IPS DF 19.7 (cell line): ENCODE measurements around the gene CXCL8.
"Not testable (repeated sequence)": the region's sequence is repeated elsewhere in the genome, so short reads cannot be mapped to it uniquely, and the experiment has no call there.

Source experiments
- DNase-seq: peaks from one replicate; pipeline ENCODE4 v3.0.0-alpha.2; 2013; ENCODE audit warnings: low read depth, low spot score

CXCL8 gene

DNA sequence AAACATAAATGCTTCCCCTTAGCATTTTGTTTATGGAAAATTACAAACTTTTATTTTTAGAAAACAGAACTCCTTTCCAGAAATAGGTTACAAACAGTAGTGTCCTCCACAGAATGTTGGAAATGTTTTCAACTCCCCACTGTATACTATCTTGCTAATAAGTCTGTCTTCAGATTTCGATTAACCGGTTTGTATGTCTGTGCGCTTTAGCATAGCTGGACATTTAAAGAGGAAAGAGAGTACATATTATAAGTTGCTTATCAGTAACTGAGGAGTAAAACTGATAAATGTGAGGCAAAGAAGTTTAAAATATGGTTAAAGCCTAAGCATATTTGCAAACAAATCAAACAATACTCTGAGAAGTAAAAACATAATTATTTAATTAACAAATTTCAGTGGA lies 3.4 kb downstream of the CXCL8 start:
- DNase-seq, result no peak

- DNase-seq, result no peak
These were observed 3.8 kb downstream of the CXCL8 start for GRCh38 chr4:73744203-73744602.

DNA sequence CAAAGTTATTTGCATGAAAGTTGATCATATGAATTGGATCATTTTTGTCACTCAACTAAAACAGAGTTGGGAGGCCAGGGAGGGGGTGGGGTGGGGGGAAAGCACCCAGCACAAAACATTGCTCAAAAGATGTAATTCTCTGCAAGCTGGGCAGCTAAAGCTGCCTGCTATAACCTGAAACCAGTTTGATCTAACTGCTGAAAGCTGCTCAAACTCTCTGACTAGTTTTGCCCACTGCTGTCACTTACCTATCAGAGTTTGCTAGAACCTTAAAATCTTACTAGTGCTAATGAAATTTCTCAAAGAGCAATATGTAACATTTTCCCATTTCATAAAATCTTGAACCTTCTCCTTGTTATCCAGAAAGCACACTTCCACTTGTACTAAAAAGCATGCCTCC lies 10.4 kb downstream of the CXCL8 start:
- DNase-seq, result no peak

DNA sequence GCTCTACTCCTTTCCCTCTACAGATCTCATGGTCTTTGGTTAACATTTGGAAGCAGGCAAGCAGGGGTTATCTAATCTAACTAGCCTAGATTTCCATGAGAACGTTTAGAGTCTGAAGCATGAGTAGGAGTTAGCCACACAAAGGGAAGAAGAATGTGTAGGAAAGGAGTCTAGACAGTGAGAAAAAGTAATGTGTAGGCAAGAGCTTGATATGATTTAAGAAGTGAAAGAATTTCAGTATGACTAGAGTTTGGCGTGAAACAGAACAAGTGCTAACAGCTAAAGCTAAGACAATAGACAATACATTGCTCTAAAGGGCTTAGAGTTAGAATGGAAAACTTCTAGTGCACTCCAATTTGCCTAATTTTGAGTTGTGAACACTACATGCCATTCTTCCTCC lies 10.8 kb downstream of the CXCL8 start:
- no peak for DNase-seq

GRCh38 chr4:73751830-73752229 lies 11.5 kb downstream of the CXCL8 start:
- no peak for DNase-seq

DNA sequence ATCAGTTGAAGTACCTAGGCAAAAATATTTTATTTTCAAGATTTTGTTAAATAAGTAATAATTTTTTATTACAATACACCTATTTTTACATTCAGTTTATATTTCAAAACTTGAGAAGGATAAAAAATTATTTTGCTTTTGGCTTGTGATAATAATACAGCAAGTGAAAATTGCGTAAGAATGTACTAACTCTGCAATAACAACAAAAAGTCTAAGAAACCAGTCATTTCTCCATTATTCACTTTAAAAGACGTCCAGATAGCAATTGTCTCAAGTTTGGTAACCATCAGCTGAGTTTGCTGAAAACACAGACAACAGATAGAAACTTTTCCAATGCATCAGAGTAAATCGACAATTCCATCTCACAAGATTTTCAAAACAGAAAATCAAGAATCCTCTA lies 12.1 kb downstream of the CXCL8 start:
- no peak for DNase-seq

GRCh38 chr4:73753215-73753614 lies 12.8 kb downstream of the CXCL8 start:
- DNase-seq, result no peak

- DNase-seq, result no peak
These were observed 14.6 kb downstream of the CXCL8 start for GRCh38 chr4:73754934-73755333.

DNA sequence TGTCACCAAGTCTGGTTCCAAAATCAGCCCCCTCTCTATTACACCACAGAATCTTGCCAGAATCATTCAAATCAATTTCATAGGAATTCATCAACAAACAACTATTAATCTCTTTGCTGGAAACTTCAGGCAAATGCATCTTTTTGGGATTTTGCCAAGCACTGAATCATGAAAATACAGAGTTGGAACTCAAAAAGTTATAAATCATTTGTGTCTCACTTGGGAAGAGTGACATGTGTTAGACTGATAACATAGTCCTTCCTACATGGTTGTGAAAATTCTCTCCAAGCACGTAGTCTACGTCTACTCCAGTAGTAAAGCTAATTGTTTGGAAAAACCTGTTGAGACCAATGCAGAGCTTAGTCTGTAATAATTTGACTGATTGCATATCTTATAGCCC lies 19.0 kb downstream of the CXCL8 start:
- no peak for DNase-seq

DNA sequence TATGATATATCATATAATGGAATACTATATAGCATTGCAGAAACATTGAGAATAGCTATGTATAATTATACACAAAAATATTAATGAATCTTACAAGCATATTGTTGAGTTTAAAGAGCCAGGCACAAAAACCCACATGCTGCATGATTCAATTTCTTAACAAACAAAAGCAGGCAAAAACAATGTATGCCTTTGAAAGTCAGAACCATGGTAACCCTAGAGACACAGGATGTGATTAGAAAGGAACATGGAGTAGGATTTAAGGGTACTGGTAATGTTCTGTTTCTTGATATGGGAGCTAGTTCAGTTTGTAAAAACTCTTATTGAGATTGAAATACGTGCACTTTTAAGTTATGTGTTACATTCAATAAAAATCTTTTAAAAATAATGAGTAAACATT lies 21.5 kb downstream of the CXCL8 start:
- DNase-seq, result no peak

DNA sequence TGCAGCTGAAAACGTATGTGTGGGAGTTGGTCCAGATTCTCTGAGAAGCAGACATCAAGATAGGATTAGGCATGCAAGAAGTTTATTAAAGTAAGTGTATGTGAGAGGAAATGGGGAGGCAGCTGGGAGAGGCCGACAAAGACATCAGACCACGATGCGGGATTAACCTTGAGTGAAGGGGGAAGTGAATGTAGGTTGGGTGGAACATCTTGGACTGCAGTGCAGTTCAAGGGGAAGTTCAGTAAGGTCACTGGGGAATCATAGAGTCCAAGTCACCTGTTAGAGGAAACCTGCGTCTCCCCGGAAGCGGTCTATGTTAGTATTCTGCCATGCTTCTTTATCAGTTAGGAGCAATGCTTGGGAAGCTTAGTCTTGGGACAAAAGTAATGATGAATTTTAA lies 22.0 kb downstream of the CXCL8 start:
- DNase-seq, result no peak

DNA sequence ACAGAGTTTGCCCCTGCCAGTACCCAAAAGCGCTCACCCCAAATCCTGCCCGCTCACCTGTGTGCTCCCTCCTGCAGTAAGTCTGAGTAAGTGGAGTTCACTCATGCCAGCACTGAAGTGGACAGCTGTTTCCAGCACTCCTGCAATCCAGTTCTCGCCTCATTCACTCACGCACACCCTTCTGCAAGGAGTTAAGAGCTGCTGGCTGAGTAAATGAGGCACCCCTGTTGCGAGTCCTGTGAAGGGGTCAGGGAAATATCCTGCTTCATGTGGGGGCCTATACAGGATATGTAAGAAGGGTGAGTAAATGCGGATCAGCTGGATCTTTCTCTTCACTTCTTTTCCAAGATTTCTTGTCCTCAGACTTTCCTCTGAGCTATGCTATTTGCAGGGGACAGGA lies 23.5 kb downstream of the CXCL8 start:
- DNase-seq, result no peak

DNA sequence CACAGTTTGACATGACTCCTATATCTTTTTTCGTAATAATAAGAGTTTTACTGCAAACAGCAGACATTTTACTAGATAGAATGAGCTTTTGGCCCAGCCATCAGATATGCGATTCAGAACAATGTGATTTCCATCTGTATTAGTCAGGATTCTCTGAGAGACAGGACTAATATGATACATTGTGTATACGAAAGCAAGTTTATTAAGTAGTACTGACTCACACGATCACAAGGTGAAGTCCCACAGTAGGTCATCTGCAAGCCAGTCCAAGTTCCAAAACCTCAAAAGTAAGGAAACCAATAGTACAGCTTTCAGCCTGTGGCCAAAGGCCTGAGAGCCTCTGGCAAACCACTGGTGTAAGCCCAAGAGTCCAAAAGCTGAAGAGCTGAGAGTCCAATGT lies 24.1 kb downstream of the CXCL8 start:
- DNase-seq, result no peak

DNA sequence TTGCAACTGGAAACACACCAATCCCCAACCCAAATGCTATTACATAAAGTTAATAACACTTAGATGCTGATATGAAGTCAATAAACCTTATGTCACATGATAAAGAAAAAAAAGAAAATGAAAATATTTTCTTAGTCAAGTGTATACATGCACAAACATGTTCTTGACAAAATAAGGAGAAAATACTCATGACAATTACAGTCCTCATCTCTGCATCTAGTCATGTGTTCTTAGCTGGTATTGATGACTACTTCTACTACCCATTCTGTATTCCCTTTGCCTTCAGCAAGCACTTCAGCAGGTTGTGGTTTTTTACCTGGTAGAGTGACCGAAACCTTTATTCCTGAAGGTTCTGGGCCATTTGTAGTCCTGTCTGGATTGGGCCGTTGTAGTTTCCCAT lies 24.9 kb downstream of the CXCL8 start:
- DNase-seq, result no peak

GRCh38 chr4:73770917-73771316 lies 30.5 kb downstream of the CXCL8 start:
- no peak for DNase-seq

DNA sequence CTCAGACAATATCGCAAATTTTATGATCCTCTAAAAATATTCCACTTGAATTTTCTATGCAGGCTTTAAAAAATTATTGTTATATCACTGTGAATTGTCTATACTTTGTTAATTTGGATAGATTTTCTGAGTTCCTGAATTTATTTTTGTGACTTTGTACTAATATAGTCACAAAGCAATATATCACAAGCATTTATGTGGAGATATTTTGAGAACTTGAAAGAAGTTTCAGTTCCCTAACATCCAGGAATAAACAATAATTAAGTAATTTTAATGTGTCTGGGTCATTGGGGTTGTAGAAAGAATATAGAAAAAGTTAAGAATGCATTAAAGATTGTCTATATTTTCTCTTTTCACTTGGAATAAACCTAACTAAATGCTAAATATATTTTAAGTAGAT lies 32.0 kb downstream of the CXCL8 start:
- DNase-seq, result no peak

- not testable (repeated sequence) for DNase-seq
These were observed 34.0 kb downstream of the CXCL8 start for GRCh38 chr4:73774406-73774805.

GRCh38 chr4:73776321-73776729 lies 36.0 kb downstream of the CXCL8 start:
- no peak for DNase-seq

DNA sequence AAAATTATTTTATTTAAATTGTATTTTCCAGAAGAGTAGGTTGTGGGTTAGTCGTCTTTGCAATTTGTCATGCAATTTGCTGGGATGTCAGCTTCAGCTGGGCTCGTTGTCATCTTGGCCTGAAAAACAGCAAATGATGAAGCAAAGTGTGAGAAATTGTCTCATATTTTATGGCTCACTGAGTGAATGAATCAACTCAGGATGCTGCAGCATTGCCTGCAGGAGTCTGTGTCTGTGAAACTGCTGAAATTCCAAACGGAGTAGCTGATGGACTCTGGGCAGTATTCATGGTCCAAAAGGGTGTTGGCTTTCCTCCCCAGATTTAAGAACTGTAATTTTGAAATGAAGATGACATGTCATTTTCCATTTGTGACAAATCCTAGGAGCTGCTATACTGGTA lies 37.2 kb downstream of the CXCL8 start:
- no peak for DNase-seq

DNA sequence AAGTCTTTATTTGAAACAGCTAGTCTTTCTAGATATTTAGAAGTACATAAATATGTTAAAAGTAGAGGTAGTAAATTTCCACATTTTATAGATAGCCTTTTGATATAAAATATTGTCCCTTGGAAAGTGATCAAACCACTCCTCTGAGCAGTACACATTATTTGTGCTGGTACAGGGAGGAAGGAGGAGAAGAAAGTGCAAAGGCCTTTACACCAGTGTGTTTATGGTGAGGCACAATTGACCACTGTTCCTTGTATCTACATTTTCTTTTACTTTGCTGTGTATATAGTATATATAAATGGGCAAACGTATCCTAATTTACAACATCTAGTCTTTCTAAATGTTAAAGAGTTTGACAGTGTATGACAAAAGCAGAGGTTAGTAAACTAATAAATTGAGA lies 39.9 kb downstream of the CXCL8 start:
- DNase-seq, result no peak

DNA sequence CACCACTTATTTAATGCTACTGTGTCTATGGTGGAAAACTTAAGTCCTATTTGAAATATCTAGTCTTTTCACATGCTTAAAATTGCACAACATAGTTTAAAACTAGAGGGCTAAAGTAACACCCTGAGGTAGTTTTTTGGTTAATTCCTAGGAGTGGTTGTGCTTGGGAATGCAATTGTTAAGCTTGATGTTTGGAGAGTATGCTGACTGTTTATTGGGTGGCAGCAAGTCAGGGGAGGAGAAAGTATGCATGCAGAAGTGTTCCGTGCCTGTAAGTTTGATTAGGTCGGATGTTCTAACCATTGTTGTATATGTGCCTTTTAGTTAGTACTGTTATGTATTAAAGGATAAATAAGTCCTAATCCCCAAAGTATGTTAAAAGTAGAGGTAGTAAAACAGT lies 40.5 kb downstream of the CXCL8 start:
- no peak for DNase-seq

DNA sequence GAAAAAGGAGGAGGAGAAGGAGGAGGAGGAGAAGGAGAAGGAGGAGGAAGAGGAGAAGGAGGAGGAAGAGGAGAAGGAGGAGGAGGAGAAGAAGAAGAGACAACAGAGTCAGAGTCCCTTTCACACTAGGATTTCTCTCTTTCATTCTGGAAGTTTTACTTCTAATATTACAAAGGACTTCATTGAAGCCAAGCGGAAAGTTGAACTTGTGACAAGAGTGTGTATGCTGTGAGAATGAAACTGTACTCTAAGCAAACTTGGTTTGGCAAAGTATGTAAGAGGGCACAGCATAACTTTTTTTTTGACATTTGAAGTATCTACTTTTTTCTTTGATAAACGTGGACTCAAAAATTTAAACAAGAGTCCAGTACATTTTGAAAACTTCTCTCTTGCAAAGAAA lies 48.0 kb downstream of the CXCL8 start:
- no peak for DNase-seq
